HepG2 (cell line): ENCODE data around the gene VAC14. TPM values are rescaled to one million over a fixed set of nuclear protein-coding genes. Genes with fewer than 3 reads are reported as not detected.
A peak's percentile ranks its signal among the peaks of the same experiment; 100 is the strongest.

ENCODE experiments used
- CENPX ChIP-seq: sonication (generic); formaldehyde crosslinking; IDR thresholded peaks from 2 replicates; pipeline ENCODE4 v1.9.0; 2021; ENCODE audit warnings: mild to moderate bottlenecking, missing genetic modification reagents, moderate library complexity
- HNF1B ChIP-seq: sonication (generic); formaldehyde crosslinking; IDR thresholded peaks from 2 replicates; pipeline ENCODE4 v1.5.1; 2020; ENCODE audit warnings: mild to moderate bottlenecking, moderate library complexity, missing genetic modification reagents
- KLF16 ChIP-seq, 2 experiments: sonication (generic) in 1 of 2; formaldehyde crosslinking in 1 of 2; IDR thresholded peaks; 2 replicates each; pipeline versions ENCODE4 v1.6.1 to v1.8.0; 2016 to 2023; ENCODE audit warnings: missing genetic modification reagents in 2 of 2, missing compliant biosample characterization in 1 of 2
- KLF6 ChIP-seq: IDR thresholded peaks from 2 replicates; pipeline ENCODE4 v1.8.0; 2016; ENCODE audit warnings: missing biosample characterization, missing genetic modification reagents
- MEIS2 ChIP-seq: sonication (generic); formaldehyde crosslinking; IDR thresholded peaks from 2 replicates; pipeline ENCODE4 v1.9.0; 2021; ENCODE audit warnings: mild to moderate bottlenecking, missing genetic modification reagents
- NCOA2 ChIP-seq: sonication (generic); formaldehyde crosslinking; IDR thresholded peaks from 2 replicates; pipeline ENCODE4 v1.8.0; 2022; ENCODE audit warnings: inconsistent platforms
- NR2F6 ChIP-seq, 2 experiments: IDR thresholded peaks; 2 replicates each; pipeline ENCODE4 v1.6.1; 2016; ENCODE audit warnings: antibody characterized with exemption in 1 of 2, mild to moderate bottlenecking in 1 of 2
- PAWR ChIP-seq: sonication (generic); formaldehyde crosslinking; IDR thresholded peaks from 2 replicates; pipeline ENCODE4 v1.4.0; 2020; ENCODE audit warnings: missing genetic modification reagents, mild to moderate bottlenecking, borderline replicate concordance
- RNF219 ChIP-seq: sonication (generic); formaldehyde crosslinking; IDR thresholded peaks from 2 replicates; pipeline ENCODE4 v1.5.0; 2020; ENCODE audit warnings: mild to moderate bottlenecking, missing genetic modification reagents
- TCF7 ChIP-seq: sonication (generic); IDR thresholded peaks from 2 replicates; pipeline ENCODE4 v1.6.1; 2016; ENCODE audit warnings: antibody characterized with exemption, low read depth
- THAP8 ChIP-seq: sonication (generic); formaldehyde crosslinking; IDR thresholded peaks from 2 replicates; pipeline ENCODE4 v1.5.1; 2020; ENCODE audit warnings: missing genetic modification reagents, mild to moderate bottlenecking, borderline replicate concordance
- ZNF234 ChIP-seq: sonication (generic); formaldehyde crosslinking; conservative IDR thresholded peaks from 2 replicates; pipeline ENCODE4 v1.5.1; 2020; ENCODE audit warnings: mild to moderate bottlenecking, missing genetic modification reagents
- ZNF280B ChIP-seq: sonication (generic); formaldehyde crosslinking; IDR thresholded peaks from 2 replicates; pipeline ENCODE4 v1.5.0; 2020; ENCODE audit warnings: missing genetic modification reagents, mild to moderate bottlenecking, borderline replicate concordance
- ZNF281 ChIP-seq: sonication (generic); formaldehyde crosslinking; IDR thresholded peaks from 2 replicates; pipeline ENCODE4 v1.4.0; 2020; ENCODE audit warnings: missing genetic modification reagents, borderline replicate concordance
- ZNF337 ChIP-seq: sonication (generic); formaldehyde crosslinking; IDR thresholded peaks from 2 replicates; pipeline ENCODE4 v1.5.1; 2020; ENCODE audit warnings: missing genetic modification reagents, low read depth, mild to moderate bottlenecking, borderline replicate concordance
- ZNF775 ChIP-seq: sonication (generic); formaldehyde crosslinking; IDR thresholded peaks from 2 replicates; pipeline ENCODE4 v1.4.0; 2020; ENCODE audit warnings: missing genetic modification reagents, mild to moderate bottlenecking, moderate library complexity, borderline replicate concordance
- ZSCAN30 ChIP-seq: sonication (generic); formaldehyde crosslinking; IDR thresholded peaks from 2 replicates; pipeline ENCODE4 v1.5.0; 2020; ENCODE audit warnings: mild to moderate bottlenecking, missing genetic modification reagents
- polyA plus RNA-seq, 8 experiments: library from polyadenylated mRNA; depleted of rRNA in 3 of 8; stranded (reverse) in 7 of 8; unstranded in 1 of 8; fragments of >200 nt; fragmentation: Illumina TruSeq in 4 of 8; extraction: Trizol in 4 of 8; gene quantifications; 2 replicates each; pipeline versions ENCODE4 v1.2.1 to v1.2.3, GENCODE V29; 2011 to 2016; ENCODE audit warnings: low read depth in 4 of 8, missing spikeins in 1 of 8, mixed read lengths in 1 of 8; ENCODE audit not compliant: insufficient read depth in 1 of 8
- total RNA-seq, 5 experiments: library from RNA; depleted of rRNA; stranded (reverse); fragments of >200 nt; fragmentation: Illumina TruSeq; extraction: Trizol; gene quantifications; 2 replicates each; pipeline ENCODE4 v1.2.3, GENCODE V29; 2016; ENCODE audit warnings: low read depth in 1 of 5

Gene VAC14
- total and polyA plus RNA-seq, 2 of the 13 experiments (the other 11 are each of a cell fraction or from before 2014, with no cell fraction given), result 23.5 to 24.6 TPM

GRCh38 chr16:70680495-70681381, 120.2 kb downstream of the VAC14 start (continued):
- TF ChIP-seq CENPX (CRISPR knock-in tag) (no peak), ZSCAN30 (CRISPR knock-in tag) (0 out of 2 replicates have a peak, but pooled peaks have one; percentile 9), THAP8 (CRISPR knock-in tag) (no peak), NCOA2 (CRISPR knock-in tag) (no peak), TCF7 (no peak), ZNF281 (CRISPR knock-in tag) (no peak), ZNF337 (CRISPR knock-in tag) (no peak), MEIS2 (CRISPR knock-in tag) (no peak), NR2F6 (IDR thresholded peaks at IDR 0.05) (no peak), NR2F6 (CRISPR knock-in tag; IDR thresholded peaks at IDR 0.05) (no peak), PAWR (no peak), HNF1B (CRISPR knock-in tag) (peak; percentile 22; the same call in 1 of the 2 replicates), ZNF234 (CRISPR knock-in tag) (no peak), ZNF775 (CRISPR knock-in tag) (no peak), RNF219 (no peak), ZNF280B (CRISPR knock-in tag) (no peak), KLF16 (CRISPR knock-in tag; IDR thresholded peaks at IDR 0.05) (no peak), KLF6 (CRISPR knock-in tag) (no peak)
